NCI-H146 treated with DMSO at 0.1 percent for 48 hours (cell line): ENCODE measurements around the gene TLR9.

Source experiments
- DNase-seq: peaks from one replicate; lab custom pipeline; 2025; ENCODE audit not compliant: unreplicated experiment; lab: John Stamatoyannopoulos, UW

TLR9 gene

GRCh38 chr3:52247409-52248164 is 22.1 kb upstream of the TLR9 start:
- no peak for DNase-seq

DNA sequence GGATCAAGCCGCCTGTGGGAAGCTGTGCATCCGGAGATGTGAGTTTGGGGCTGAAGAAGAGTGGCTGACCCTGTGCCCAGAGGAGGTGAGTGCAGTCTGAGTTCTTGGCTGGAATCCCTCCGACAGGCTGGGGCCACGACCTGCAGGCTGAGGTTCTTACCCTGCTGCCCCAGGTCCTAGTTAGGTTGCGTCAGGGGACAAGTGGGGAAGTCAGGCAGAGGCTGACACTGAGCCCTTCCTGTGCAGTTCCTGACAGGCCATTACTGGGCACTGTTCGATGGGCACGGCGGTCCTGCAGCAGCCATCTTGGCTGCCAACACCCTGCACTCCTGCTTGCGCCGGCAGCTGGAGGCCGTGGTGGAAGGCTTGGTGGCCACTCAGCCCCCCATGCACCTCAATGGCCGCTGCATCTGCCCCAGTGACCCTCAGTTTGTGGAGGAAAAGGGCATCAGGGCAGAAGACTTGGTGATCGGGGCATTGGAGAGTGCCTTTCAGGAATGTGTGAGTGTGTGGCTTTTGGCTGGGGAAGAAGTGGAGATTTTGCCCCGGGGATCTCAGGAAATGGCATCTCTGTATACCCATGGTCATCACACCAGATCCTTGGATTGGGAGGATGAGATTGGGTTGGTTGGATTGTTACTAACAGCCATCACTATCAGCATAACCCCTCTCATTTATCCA is 21.4 kb upstream of the TLR9 start:
- no peak for DNase-seq

DNA sequence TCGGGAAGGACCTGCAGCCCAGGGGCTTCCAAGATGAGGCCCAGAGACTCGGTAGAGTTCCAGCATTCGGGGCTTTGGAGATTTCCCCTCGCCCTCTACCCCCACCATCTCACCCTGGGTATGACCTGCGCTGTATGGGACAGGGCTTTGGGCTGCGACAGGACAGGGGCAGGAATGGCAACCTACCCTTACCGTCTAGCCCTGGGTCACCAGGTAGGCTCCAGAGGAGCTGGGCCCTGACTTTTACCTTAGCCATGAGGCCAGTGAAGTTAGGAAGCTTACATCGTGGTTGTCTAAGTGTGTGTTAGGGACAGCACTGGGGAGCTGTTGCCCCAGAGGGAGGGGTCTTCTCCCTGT is 20.8 kb upstream of the TLR9 start:
- DNase-seq = no peak

DNA sequence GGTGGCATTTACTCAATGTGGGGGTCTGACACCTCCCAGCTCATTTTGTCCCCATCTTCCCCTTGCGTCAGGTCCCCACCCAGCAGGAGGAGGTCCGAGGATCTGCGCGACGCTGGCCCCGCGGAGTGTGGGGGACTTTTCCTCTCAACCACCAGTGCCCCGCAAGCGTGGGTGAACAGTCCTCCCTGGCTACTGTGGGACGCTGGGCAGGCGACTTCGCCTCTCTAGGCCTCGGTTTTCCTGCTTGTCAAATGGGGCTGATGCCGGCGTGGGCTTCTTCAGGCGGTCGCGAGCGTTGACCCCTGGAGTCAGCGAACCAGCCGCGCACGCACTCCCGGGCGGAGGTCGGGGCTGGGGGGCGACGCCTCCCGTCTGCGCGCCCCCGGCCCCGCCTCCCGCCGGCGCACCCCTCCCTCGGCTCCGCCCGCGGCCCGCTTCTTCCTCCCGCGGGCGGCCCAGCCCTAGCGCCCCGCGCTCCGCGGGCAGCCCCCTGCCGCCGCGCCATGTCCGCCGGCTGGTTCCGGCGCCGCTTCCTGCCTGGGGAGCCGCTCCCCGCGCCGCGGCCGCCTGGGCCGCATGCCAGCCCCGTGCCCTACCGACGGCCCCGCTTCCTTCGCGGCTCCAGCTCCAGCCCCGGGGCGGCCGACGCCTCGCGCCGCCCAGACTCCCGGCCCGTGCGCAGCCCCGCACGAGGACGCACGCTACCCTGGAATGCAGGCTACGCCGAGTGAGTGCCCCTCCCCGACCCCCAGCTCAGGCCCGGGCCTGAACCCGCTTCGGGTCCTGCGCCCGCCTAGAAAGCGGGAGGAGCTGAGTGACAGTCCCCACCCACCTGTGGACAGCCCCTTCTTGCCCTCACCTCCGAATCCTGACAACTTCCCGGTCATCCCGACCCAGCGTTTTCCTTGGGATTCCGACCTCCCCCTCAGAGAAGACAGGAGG is 20.1 kb upstream of the TLR9 start, which contains the start of gene PPM1M:
PPM1M (plus strand) TSS at position 438 of the 942 bp plus-strand sequence; CDS start at position 504, 66 bp downstream.
- no peak for DNase-seq

GRCh38 chr3:52243791-52244628 is 18.6 kb upstream of the TLR9 start:
- DNase-seq = no peak

- no peak for DNase-seq
Measured at GRCh38 chr3:52242039-52242438, 16.6 kb upstream of the TLR9 start.

- peak; percentile 43 for DNase-seq
Measured at GRCh38 chr3:52240886-52241370, 15.5 kb upstream of the TLR9 start.

GRCh38 chr3:52240059-52240885 is 14.8 kb upstream of the TLR9 start:
- DNase-seq = peak; percentile 43

DNA sequence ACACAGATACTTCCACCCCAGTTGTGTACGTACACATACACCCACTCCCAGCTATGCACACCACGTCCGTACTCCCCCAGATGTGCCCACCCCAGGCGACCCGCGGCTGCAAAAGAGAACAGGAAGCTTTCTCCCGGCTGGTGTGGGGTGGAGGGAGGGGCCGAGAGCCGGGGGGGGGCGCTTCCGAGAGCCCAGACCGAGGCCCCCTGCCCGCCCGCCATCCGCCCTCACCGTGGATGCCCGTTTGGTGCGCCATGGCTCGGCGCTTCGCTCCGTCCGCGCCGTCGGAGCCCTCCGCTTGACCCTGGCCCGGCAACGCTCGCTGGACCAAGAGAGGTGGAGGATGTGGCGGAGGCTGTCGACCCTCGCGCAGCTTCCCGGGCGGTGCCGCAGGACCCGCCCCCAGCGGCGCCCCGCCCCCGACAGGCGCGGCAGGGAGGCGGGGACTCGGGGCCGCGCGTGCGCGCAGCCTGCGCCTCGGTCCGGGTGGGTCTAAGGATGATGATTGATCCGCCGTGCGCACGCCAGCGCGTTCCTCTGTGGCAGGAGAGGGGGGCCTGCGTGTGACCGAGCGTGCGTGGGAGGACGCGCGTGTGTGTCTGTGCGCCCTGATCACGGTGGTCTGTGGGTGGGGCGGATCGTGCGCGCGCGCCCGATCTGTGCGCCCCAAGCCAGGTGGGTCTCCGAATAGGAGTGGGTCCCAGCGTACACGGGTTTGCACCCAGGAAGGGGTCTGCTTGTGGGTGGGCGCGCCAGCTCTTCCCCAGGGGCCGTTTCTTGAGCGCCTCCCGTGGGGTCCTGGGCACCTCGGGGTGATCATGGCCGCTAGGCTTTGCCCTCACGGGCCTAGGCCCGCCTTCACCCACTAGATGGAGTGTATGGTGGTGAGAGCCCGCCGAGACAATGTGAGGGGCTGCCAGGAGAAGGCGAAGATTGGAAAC is 13.6 kb upstream of the TLR9 start, which contains the start of gene TWF2:
TWF2 (minus strand) TSS at position 398 of the 941 bp plus-strand sequence; CDS start at position 256, 142 bp downstream.
- DNase-seq = peak; percentile 33

DNA sequence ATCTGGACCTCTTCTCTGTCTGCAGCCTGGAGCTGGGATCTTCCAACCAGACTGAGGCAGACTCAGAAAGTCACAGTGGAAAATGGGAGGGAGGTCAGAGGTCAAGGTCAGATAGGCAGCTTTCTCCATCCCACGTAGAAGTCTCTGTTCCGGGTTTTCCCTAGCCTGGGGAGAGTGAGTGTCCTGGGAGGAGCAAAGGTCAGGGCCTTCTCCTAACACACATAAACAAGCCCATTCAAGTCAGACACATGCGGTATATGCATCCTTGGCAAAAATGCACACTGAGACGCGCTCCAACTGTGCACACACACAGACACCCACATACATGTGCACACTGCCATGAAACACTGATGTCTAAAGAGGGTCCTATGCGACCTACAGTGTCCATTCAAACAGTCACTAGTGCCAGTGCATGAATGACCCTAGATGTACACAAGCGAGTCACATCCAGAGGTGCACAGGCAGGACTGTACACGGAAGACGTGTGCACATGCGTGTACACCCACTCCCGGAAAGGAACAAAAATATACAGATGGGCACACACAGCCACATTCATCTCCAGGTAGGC is 12.8 kb upstream of the TLR9 start:
- DNase-seq = no peak

DNA sequence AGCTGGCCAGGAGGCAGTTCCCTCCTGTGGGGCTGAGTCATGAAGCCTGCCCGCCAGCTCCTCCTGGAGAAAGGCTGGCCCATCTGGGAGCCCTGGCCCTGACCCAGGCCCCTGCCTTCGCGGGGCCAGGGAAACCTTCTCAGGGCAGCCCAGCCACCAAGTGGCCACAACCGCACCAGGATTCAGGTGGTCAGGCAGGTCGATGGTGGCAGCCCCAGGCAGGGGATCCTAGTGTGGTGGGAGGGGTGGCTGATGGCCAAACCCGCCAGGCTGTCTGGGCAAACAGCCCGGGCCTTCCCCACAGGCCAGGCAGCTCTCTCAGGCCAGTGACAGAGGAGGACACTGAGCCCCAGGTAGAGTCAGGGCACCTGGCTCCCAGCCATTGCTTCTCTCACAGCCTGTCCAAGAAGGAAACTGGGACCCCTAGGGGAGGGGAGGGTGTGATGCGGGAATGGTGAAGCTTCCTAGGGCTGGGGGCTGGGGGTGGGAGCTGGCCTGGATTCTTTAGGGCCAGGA is 12.3 kb upstream of the TLR9 start:
- DNase-seq = no peak

GRCh38 chr3:52237006-52237656 is 11.7 kb upstream of the TLR9 start:
- DNase-seq = no peak

DNA sequence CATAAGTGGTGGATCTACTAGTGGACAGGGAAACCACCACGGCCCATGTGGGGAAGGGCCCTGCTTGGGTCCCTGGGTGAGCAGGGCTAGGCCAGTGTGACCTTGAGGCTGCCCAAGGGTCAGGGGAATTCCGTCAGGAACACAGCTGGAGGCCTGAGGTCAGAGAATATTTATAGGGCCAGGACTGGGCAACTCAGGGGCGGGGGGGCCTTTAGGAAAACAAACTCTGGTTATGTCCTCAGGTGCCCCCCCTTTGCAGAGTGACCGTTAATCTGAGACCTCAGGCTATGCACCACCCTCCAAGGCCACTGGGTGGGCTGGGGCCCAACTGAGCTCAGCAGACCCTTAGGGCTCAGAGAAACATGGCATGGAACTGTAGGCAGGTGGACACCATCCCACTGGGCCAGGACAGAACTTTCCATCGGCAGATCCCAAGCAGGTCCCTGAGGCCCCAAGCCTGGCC is 11.0 kb upstream of the TLR9 start:
- DNase-seq = no peak

DNA sequence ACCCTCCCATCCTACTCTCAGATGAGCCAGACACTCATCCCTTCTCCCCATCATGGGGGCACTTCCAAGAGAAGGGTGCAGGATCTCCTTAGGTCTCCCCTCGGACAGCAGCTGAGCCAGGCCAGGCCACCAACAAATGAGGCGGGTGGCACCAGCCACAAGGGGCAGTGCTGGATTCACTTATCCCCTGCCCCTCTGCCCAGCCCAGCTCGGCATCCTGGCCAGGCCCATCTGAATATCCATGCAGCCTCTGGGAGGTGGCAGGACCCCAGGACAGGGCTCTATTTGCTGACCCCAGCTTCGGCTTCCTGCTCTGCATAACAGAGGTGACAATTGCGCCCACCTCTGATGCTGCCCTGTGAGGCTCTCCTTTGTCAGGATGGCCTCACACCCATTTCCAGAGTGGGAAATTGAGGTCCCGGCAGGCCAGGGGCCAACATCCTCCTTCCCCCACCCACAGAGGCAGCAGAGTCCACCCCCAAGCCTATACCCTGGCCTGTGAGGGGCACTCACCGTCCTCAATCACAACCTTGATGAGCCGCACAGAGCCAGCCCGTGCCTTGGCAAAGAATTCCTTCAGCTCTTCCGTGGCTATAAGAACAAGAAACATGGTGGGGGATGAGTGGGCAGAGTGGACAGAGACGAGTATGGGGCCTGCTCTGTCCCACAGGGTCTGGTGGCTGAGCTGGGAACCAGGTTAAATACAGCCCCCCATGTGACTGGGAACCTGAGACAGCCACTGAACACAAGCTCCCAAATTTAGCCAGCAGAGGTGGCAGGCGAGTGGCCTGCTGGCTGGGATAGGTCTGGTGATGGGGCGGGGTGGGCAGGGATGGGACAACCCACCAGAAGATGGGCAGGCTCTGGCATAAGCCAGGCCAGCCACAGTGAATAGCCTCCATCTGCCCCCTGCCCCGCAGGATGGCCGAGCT is 9.3 kb upstream of the TLR9 start:
- no peak for DNase-seq

DNA sequence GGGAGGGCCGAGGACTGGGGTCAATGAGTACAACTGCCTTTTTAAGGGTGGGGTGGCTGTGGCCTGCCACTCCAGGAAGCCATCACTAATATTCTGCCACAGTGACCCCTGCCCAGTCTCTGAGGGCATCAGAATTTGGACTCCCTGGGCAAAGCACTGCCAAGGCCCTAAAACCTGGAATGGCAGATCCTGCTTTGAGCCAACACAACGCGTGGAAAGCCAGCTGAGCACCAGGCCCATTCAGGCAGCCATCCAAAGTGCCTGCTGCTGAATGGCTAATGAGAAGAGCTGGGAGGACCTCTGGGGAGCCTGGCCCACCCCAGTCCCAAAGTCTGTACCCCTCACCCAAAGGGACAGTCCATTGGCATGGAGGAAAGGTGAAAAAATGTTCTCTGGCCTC is 8.5 kb upstream of the TLR9 start:
- no peak for DNase-seq

DNA sequence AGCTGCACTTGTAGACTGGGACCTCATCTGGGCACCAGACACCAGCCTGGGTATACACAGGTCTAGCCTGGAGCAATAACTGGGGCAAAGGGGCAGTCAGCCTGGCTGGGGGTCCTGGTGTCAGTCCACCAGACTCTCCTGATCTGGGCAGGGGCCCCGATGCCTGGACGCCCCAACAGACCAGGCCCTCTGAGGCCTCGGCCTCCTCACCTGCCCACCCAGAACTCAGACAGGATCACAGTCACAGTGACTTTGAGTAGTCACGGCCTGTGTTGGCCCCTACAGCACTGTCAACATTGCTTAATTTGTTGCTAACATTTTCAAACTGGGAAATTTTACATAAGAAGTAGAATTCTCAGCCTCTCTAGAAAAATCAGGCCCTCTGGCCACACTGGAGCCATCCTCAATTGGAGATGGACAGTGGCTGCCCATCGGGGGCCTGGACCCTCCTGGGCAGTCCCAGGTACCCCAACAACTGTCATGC is 7.7 kb upstream of the TLR9 start:
- DNase-seq = no peak
